HepG2 (cell line): ENCODE measurements around the gene BBLN. TPM values are rescaled to one million over a fixed set of nuclear protein-coding genes. Genes with fewer than 3 reads are reported as not detected.

ENCODE experiments used
- CBX5 ChIP-seq: sonication (generic); formaldehyde crosslinking; IDR thresholded peaks from 2 replicates; pipeline ENCODE4 v1.4.0; 2020; ENCODE audit warnings: missing genetic modification reagents, borderline replicate concordance
- CENPX ChIP-seq: sonication (generic); formaldehyde crosslinking; IDR thresholded peaks from 2 replicates; pipeline ENCODE4 v1.9.0; 2021; ENCODE audit warnings: mild to moderate bottlenecking, missing genetic modification reagents, moderate library complexity
- ELF3 ChIP-seq: IDR thresholded peaks from 2 replicates; pipeline ENCODE4 v1.6.1; 2016; ENCODE audit warnings: missing genetic modification reagents, missing compliant biosample characterization
- ERF ChIP-seq: IDR thresholded peaks from 2 replicates; pipeline ENCODE4 v1.6.1; 2018; ENCODE audit warnings: missing biosample characterization, missing genetic modification reagents
- FIP1L1 ChIP-seq: fragments of 200-400 bp; formaldehyde crosslinking; IDR thresholded peaks from 2 replicates; pipeline ENCODE4 v1.6.1; 2018; ENCODE audit warnings: low read depth, mild to moderate bottlenecking, low read length, moderate library complexity, borderline replicate concordance; ENCODE audit not compliant: insufficient read depth
- FOXA1 ChIP-seq, 2 experiments: fragments of 450-650 bp in 1 of 2; sonication (generic) in 1 of 2; formaldehyde crosslinking in 1 of 2; IDR thresholded peaks; 2 replicates each; pipeline versions ENCODE4 v1.4.0 to v1.6.1; 2016 to 2020; ENCODE audit warnings: missing genetic modification reagents in 1 of 2
- GATAD1 ChIP-seq: IDR thresholded peaks from 2 replicates; pipeline ENCODE4 v1.6.1; 2016; ENCODE audit warnings: missing genetic modification reagents, missing compliant biosample characterization
- GATAD2A ChIP-seq: IDR thresholded peaks from 2 replicates; pipeline ENCODE4 v1.6.1; 2016
- HNRNPK ChIP-seq: fragments of 200-400 bp; formaldehyde crosslinking; IDR thresholded peaks from 2 replicates; pipeline ENCODE4 v1.6.1; 2018; ENCODE audit warnings: low read length, low read depth, moderate library complexity, mild to moderate bottlenecking; ENCODE audit not compliant: poor library complexity, severe bottlenecking
- HNRNPL ChIP-seq: fragments of 200-400 bp; formaldehyde crosslinking; IDR thresholded peaks from 2 replicates; pipeline ENCODE4 v1.6.1; 2017; ENCODE audit warnings: mild to moderate bottlenecking, low read depth, low read length
- KLF16 ChIP-seq, 2 experiments: sonication (generic) in 1 of 2; formaldehyde crosslinking in 1 of 2; IDR thresholded peaks; 2 replicates each; pipeline versions ENCODE4 v1.6.1 to v1.8.0; 2016 to 2023; ENCODE audit warnings: missing genetic modification reagents in 2 of 2, missing compliant biosample characterization in 1 of 2
- MXD4 ChIP-seq: IDR thresholded peaks from 2 replicates; pipeline ENCODE4 v1.6.1; 2016; ENCODE audit warnings: mild to moderate bottlenecking, missing biosample characterization, missing genetic modification reagents
- POGZ ChIP-seq: sonication (generic); formaldehyde crosslinking; IDR thresholded peaks from 2 replicates; pipeline ENCODE4 v1.4.0; 2020; ENCODE audit warnings: mild to moderate bottlenecking, missing genetic modification reagents
- PTBP1 ChIP-seq: fragments of 200-400 bp; formaldehyde crosslinking; IDR thresholded peaks from 2 replicates; pipeline ENCODE4 v1.6.1; 2018; ENCODE audit warnings: low read length, low read depth; ENCODE audit not compliant: poor library complexity, severe bottlenecking
- SMC3 ChIP-seq: IDR thresholded peaks from 2 replicates; pipeline ENCODE4 v1.6.1; 2011; ENCODE audit warnings: low read length, improper control_type of control experiment
- SRY ChIP-seq: sonication (generic); formaldehyde crosslinking; IDR thresholded peaks from 2 replicates; pipeline ENCODE4 v1.8.0; 2022; ENCODE audit warnings: mild to moderate bottlenecking, missing genetic modification reagents
- ZNF3 ChIP-seq: IDR thresholded peaks from 2 replicates; pipeline ENCODE4 v1.7.0; 2017; ENCODE audit warnings: inconsistent platforms
- ZNF441 ChIP-seq: sonication (generic); formaldehyde crosslinking; IDR thresholded peaks from 2 replicates; pipeline ENCODE4 v1.7.0; 2021; ENCODE audit warnings: missing genetic modification reagents, borderline replicate concordance
- polyA plus RNA-seq, 8 experiments: library from polyadenylated mRNA; depleted of rRNA in 3 of 8; stranded (reverse) in 7 of 8; unstranded in 1 of 8; fragments of >200 nt; fragmentation: Illumina TruSeq in 4 of 8; extraction: Trizol in 4 of 8; gene quantifications; 2 replicates each; pipeline versions ENCODE4 v1.2.1 to v1.2.3, GENCODE V29; 2011 to 2016; ENCODE audit warnings: low read depth in 4 of 8, missing spikeins in 1 of 8, mixed read lengths in 1 of 8; ENCODE audit not compliant: insufficient read depth in 1 of 8
- total RNA-seq, 5 experiments: library from RNA; depleted of rRNA; stranded (reverse); fragments of >200 nt; fragmentation: Illumina TruSeq; extraction: Trizol; gene quantifications; 2 replicates each; pipeline ENCODE4 v1.2.3, GENCODE V29; 2016; ENCODE audit warnings: low read depth in 1 of 5
- TF ChIP-seq, protein P1 (sequence below): sonication (generic); formaldehyde crosslinking; IDR thresholded peaks from 2 replicates; pipeline ENCODE4 v1.5.0; 2020; ENCODE audit warnings: missing genetic modification reagents, mild to moderate bottlenecking, borderline replicate concordance
- TF ChIP-seq, protein P2 (sequence below): sonication (generic); formaldehyde crosslinking; IDR thresholded peaks from 2 replicates; pipeline ENCODE4 v1.4.0; 2020; ENCODE audit warnings: mild to moderate bottlenecking, missing genetic modification reagents
- TF ChIP-seq, protein P3 (sequence below): sonication (generic); formaldehyde crosslinking; IDR thresholded peaks from 2 replicates; pipeline ENCODE4 v1.4.0; 2020; ENCODE audit warnings: mild to moderate bottlenecking, missing genetic modification reagents
- TF ChIP-seq, protein P4 (sequence below): sonication (generic); formaldehyde crosslinking; IDR thresholded peaks from 2 replicates; pipeline ENCODE4 v1.4.0; 2020; ENCODE audit warnings: missing genetic modification reagents, low read depth, mild to moderate bottlenecking, borderline replicate concordance
- TF ChIP-seq, protein P5 (sequence below): IDR thresholded peaks from 2 replicates; pipeline ENCODE4 v1.6.1; 2018; ENCODE audit warnings: missing genetic modification reagents, mild to moderate bottlenecking, missing compliant biosample characterization

Gene BBLN
- total and polyA plus RNA-seq, 2 of the 13 experiments (the other 11 are each of a cell fraction or from before 2014, with no cell fraction given), result 27.6 to 33.1 TPM

DNA sequence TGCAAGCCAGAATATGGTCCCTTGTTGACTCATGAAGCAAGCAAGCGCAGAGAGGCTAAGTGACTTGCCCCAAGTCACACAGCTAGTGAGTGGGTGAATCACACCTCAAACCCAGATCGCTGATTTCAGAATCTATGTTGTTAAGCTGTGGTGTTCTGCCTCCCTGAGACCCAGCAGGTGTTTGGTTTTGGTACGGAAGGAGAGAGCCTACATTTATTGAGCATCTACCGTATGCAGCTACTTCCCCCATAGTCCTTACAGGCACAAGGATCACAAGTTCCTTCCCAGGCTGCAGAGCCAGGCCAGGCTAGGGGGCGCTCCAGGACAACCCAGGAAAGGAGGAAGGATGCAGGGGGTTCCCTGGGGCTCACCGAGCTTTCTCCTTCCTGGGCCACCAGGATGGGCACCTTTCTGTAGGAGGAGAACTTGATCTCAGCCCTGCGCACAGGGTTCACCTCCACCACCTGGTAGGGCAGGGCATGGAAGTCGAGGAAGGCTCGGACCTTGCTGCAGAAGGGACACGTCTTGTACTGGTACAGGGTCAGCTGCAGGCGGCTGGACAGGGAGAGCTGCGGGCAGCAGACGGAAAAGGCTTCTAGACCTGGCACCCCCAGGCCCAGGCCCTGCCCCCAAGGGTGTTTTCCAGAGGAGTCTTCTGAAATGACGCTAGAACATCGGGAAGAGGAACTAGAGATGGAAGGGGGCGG, 35.0 kb upstream of the BBLN start (continued):
- TF ChIP-seq HNRNPK (no peak), FOXA1 (IDR thresholded peaks at IDR 0.05) (no peak), FOXA1 (CRISPR knock-in tag; IDR thresholded peaks at IDR 0.05) (no peak), CBX5 (no peak), GATAD1 (CRISPR knock-in tag) (no peak), HNRNPL (no peak), CENPX (CRISPR knock-in tag) (no peak), ZNF441 (CRISPR knock-in tag) (no peak), ERF (CRISPR knock-in tag) (no peak), ZNF3 (CRISPR knock-in tag) (no peak), GATAD2A (CRISPR knock-in tag) (peak; percentile 36; the same call in 1 of the 2 replicates), MXD4 (CRISPR knock-in tag) (no peak), SMC3 (peak; percentile 33; the same call in 1 of the 2 replicates), POGZ (CRISPR knock-in tag) (no peak), SRY (CRISPR knock-in tag) (no peak), ELF3 (0 out of 2 replicates have a peak, but pooled peaks have one; percentile 46), KLF16 (CRISPR knock-in tag; IDR thresholded peaks at IDR 0.05) (no peak), PTBP1 (no peak), FIP1L1 (no peak)
- TF ChIP-seq, protein P1, sequence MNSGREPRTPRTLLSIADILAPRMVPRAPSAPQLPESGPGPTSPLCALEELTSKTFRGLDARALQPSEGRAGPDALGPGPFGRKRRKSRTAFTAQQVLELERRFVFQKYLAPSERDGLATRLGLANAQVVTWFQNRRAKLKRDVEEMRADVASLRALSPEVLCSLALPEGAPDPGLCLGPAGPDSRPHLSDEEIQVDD (CRISPR knock-in tag), result no peak
- TF ChIP-seq, protein P2, sequence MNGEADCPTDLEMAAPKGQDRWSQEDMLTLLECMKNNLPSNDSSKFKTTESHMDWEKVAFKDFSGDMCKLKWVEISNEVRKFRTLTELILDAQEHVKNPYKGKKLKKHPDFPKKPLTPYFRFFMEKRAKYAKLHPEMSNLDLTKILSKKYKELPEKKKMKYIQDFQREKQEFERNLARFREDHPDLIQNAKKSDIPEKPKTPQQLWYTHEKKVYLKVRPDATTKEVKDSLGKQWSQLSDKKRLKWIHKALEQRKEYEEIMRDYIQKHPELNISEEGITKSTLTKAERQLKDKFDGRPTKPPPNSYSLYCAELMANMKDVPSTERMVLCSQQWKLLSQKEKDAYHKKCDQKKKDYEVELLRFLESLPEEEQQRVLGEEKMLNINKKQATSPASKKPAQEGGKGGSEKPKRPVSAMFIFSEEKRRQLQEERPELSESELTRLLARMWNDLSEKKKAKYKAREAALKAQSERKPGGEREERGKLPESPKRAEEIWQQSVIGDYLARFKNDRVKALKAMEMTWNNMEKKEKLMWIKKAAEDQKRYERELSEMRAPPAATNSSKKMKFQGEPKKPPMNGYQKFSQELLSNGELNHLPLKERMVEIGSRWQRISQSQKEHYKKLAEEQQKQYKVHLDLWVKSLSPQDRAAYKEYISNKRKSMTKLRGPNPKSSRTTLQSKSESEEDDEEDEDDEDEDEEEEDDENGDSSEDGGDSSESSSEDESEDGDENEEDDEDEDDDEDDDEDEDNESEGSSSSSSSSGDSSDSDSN (CRISPR knock-in tag), result no peak
- TF ChIP-seq, protein P3, sequence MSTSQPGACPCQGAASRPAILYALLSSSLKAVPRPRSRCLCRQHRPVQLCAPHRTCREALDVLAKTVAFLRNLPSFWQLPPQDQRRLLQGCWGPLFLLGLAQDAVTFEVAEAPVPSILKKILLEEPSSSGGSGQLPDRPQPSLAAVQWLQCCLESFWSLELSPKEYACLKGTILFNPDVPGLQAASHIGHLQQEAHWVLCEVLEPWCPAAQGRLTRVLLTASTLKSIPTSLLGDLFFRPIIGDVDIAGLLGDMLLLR (CRISPR knock-in tag), result 0 out of 2 replicates have a peak, but pooled peaks have one; percentile 25
- TF ChIP-seq, protein P4, sequence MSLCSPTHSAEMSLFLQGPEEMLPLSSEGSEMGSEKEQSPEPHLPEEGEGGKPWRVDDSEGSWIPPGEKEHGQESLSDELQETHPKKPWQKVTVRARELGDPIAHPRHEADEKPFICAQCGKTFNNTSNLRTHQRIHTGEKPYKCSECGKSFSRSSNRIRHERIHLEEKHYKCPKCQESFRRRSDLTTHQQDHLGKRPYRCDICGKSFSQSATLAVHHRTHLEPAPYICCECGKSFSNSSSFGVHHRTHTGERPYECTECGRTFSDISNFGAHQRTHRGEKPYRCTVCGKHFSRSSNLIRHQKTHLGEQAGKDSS (CRISPR knock-in tag), result no peak
- TF ChIP-seq, protein P5, sequence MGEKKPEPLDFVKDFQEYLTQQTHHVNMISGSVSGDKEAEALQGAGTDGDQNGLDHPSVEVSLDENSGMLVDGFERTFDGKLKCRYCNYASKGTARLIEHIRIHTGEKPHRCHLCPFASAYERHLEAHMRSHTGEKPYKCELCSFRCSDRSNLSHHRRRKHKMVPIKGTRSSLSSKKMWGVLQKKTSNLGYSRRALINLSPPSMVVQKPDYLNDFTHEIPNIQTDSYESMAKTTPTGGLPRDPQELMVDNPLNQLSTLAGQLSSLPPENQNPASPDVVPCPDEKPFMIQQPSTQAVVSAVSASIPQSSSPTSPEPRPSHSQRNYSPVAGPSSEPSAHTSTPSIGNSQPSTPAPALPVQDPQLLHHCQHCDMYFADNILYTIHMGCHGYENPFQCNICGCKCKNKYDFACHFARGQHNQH (CRISPR knock-in tag), result peak; percentile 50; the same call in 1 of the 2 replicates
